Right ventricle myocardium inferior (tissue), 1 donor: ENCODE data around the gene MANSC4. TPM values are rescaled to one million over a fixed set of nuclear protein-coding genes. Genes with fewer than 3 reads are reported as not detected.

ENCODE experiments used
- total RNA-seq: library from RNA; stranded (reverse); fragmentation: NEBNext Ultra II Directional; extraction: Animal tissue kit (Norgen Biotek cat#: 25700); gene quantifications from one replicate; pipeline ENCODE4 v1.2.1, GENCODE V29; 2021
- donor health status: DM: no; HTN: yes; CAD: no; lungs with severe emphysema.

MANSC4 gene
- total RNA-seq, 1 donor from 2014 or later, result not detected

Other genes starting within 250 kb of the MANSC4 start
- 8.2 TPM for gene REP15, start 83.8 kb downstream of the MANSC4 start, total RNA-seq
- 56.7 TPM for gene MRPS35, start 69.4 kb downstream of the MANSC4 start, total RNA-seq
- 5.6 TPM for gene KLHL42, start within 50 bp of the MANSC4 start, total RNA-seq
- not detected for gene PTHLH, start 192.5 kb upstream of the MANSC4 start, total RNA-seq